PC-9 (cell line): Measurements from ENCODE around the gene ANAPC10. TPM values are rescaled to one million over a fixed set of nuclear protein-coding genes. Genes with fewer than 3 reads are reported as not detected.

Experiments
- BruUV-seq: library from RNA; stranded (reverse); fragments of 400-500 nt; replicated peaks from 2 replicates; lab custom pipeline; 2021; lab: Mats Ljungman, UMichigan
- CTCF ChIA-PET: fragments of 300-600 bp; sonication (Branson Sonifier 250); formaldehyde crosslinking; loops from one replicate; lab custom pipeline; 2022; ENCODE audit warnings: antibody characterized with exemption; lab: Charles Lee
- POLR2A ChIA-PET: fragments of 300-600 bp; sonication (Branson Sonifier 250); formaldehyde crosslinking; loops from one replicate; lab custom pipeline; 2022; ENCODE audit warnings: antibody characterized with exemption; ENCODE audit not compliant: unreplicated experiment; lab: Charles Lee
- DNase-seq, 2 experiments: peaks; one replicate each; pipeline versions ENCODE4 v3.0.0 to v3.0.0-alpha.2; 2015 to 2022; ENCODE audit warnings: mixed read lengths in 1 of 2
- H2AFZ ChIP-seq: fragments of 200-600 bp; sonication (generic); 2 replicates; pipeline ENCODE4 v1.8.1; 2017; ENCODE audit warnings: antibody characterized with exemption
- H3F3A ChIP-seq: fragments of 200-600 bp; sonication (generic); 2 replicates; pipeline ENCODE4 v1.8.1; 2017; ENCODE audit warnings: antibody characterized with exemption, mild to moderate bottlenecking, low read depth; ENCODE audit not compliant: insufficient read depth
- H3K27ac ChIP-seq: fragments of 200-600 bp; sonication (generic); 2 replicates; pipeline ENCODE4 v1.6.1; 2016; ENCODE audit warnings: mixed run types
- H3K27me3 ChIP-seq: fragments of 200-600 bp; sonication (generic); 2 replicates; pipeline ENCODE4 v1.6.1; 2016; ENCODE audit warnings: low read depth, mixed run types; ENCODE audit not compliant: insufficient read depth
- H3K36me3 ChIP-seq: fragments of 200-600 bp; sonication (generic); 2 replicates; pipeline ENCODE4 v1.6.1; 2016; ENCODE audit warnings: low read depth, mixed run types
- H3K4me1 ChIP-seq: fragments of 200-600 bp; sonication (generic); replicated peaks from 2 replicates; pipeline ENCODE4 v1.6.1; 2016; ENCODE audit warnings: mixed run types; ENCODE audit not compliant: insufficient read depth
- H3K4me2 ChIP-seq: fragments of 200-600 bp; sonication (generic); 2 replicates; pipeline ENCODE4 v1.6.1; 2017; ENCODE audit warnings: mixed run types
- H3K4me3 ChIP-seq: fragments of 200-600 bp; sonication (generic); 2 replicates; pipeline ENCODE4 v1.6.1; 2016; ENCODE audit warnings: mixed run types
- H3K79me2 ChIP-seq: fragments of 200-600 bp; sonication (generic); 2 replicates; pipeline ENCODE4 v1.6.1; 2017; ENCODE audit warnings: low read depth, mixed run types
- H3K9me2 ChIP-seq: fragments of 200-600 bp; sonication (generic); 2 replicates; pipeline ENCODE4 v1.8.1; 2017; ENCODE audit warnings: mild to moderate bottlenecking; ENCODE audit not compliant: insufficient read depth
- H3K9me3 ChIP-seq: fragments of 200-600 bp; sonication (generic); 2 replicates; pipeline ENCODE4 v1.8.1; 2016; ENCODE audit warnings: low read depth; ENCODE audit not compliant: insufficient read depth
- H4K20me1 ChIP-seq: fragments of 200-600 bp; sonication (generic); 2 replicates; pipeline ENCODE4 v1.8.1; 2017; ENCODE audit not compliant: insufficient read depth
- CTCF ChIP-seq: fragments of 200-600 bp; sonication (generic); conservative IDR thresholded peaks from 2 replicates; pipeline ENCODE4 v1.6.1; 2017; ENCODE audit warnings: mixed run types, antibody characterized with exemption, mild to moderate bottlenecking, moderate library complexity
- EZH2 ChIP-seq: fragments of 200-600 bp; sonication (generic); IDR thresholded peaks from 2 replicates; pipeline ENCODE4 v1.8.0; 2017; ENCODE audit warnings: antibody characterized with exemption, low read depth
- intact Hi-C: fragments of 100-400 bp; cut with micrococcal nuclease; formaldehyde crosslinking; loops from one replicate; pipeline ENCODE4 v1.10.0; 2022; ENCODE audit not compliant: unreplicated experiment
- total RNA-seq: library from RNA; stranded (reverse); gene quantifications from 2 replicates; pipeline ENCODE4 v1.2.3, GENCODE V29; 2021

ANAPC10 gene
- total RNA-seq, 1 experiment from 2014 or later = 20.2 TPM

GRCh38 chr4:145103496-145103895 is 5.5 kb upstream of the ANAPC10 start:
- BruUV-seq = no TSS peak
- H3K4me1 ChIP-seq = peaks cover 12% of the 10 kb centered on the region; the same call in 1 of the 2 replicates
- no peak overlapping the region for H3K4me3 ChIP-seq
- no peak overlapping the region for H3K4me2 ChIP-seq
- DNase-seq = no peak
- H3F3A ChIP-seq = no peaks in the 10 kb centered on the region
- peaks cover 58% of the 10 kb centered on the region for H3K79me2 ChIP-seq
- H3K36me3 ChIP-seq = peaks cover 46% of the 10 kb centered on the region
- peaks cover 36% of the 10 kb centered on the region for H4K20me1 ChIP-seq
- intact Hi-C loops = loop anchor here (10.0 kb wide), 1 partner anchor 51 kb away; no protein-coding TSS in a partner anchor
- no peak overlapping the region for H3K27ac ChIP-seq
- ChIA-PET CTCF (no interaction called here), POLR2A (no interaction called here)
- no peaks in the 10 kb centered on the region for H3K9me3 ChIP-seq
- H3K27me3 ChIP-seq = no peaks in the 10 kb centered on the region
- no peaks in the 10 kb centered on the region for H3K9me2 ChIP-seq
- H2AFZ ChIP-seq = no peak overlapping the region
- TF ChIP-seq EZH2 = no peak
- no peak for TF ChIP-seq CTCF

DNA sequence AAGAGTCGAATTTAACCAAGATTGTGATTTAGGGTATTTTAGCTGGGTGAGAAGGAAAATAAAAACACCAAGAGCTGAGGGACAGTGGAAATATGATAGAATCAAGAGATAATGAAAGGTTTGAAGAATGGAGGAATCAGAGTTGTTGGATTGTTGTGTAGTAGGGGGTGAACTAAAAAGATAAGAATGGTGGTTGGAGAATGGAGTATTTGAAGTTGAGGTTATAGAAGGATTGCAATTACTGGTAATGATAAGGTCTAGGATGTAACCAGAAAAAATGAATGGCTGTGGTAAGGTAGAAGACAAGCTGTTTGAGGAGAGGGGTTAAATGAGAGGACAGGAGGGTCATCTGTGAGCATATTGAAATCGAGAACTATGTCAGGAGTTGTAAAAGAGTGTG is 4.6 kb upstream of the ANAPC10 start:
- H3K4me2 ChIP-seq = no peak overlapping the region
- DNase-seq = no peak

DNA sequence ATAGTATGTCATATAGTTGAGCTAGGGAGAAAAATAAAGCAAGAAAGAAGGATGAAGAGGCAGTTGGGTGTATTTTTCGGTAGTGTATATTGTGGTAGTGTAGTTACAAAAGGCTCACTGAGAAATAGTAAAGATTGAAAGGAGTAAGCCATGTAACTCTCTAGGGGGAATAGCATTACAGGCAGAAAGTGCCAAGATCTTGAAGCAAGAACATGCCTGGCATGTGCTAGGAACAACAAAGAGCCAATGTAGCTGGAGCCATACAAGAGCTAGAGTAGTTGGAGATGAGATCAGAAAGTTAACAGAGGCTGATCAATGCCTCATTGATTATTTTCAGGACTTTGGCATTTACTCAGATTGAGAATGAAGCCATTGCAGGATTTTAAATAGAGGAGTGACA is 3.1 kb upstream of the ANAPC10 start:
- Histone ChIP-seq H3K9me2 (no peaks in the 10 kb centered on the region), H3K4me2 (no peak overlapping the region), H3K4me3 (no peak overlapping the region), H2AFZ (no peak overlapping the region), H3K9me3 (no peaks in the 10 kb centered on the region), H3K27ac (no peak overlapping the region), H3K36me3 (peaks cover 32% of the 10 kb centered on the region; the same call in 1 of the 2 replicates), H4K20me1 (peaks cover 30% of the 10 kb centered on the region), H3K27me3 (no peaks in the 10 kb centered on the region), H3K4me1 (peaks cover 20% of the 10 kb centered on the region), H3F3A (peaks cover 7% of the 10 kb centered on the region; the same call in 1 of the 2 replicates), H3K79me2 (peaks cover 76% of the 10 kb centered on the region)
- intact Hi-C loops = loop anchor here (10.0 kb wide), 1 partner anchor 54 kb away; no protein-coding TSS in a partner anchor
- TF ChIP-seq CTCF (no peak), EZH2 (no peak)
- CTCF ChIA-PET = no interaction called here
- no TSS peak for BruUV-seq
- DNase-seq = no peak
- POLR2A ChIA-PET = no interaction called here

More for the DNA sequence above, 4.6 kb upstream of the ANAPC10 start:
- intact Hi-C loops = loop anchor here (10.0 kb wide), 1 partner anchor 52 kb away; no protein-coding TSS in a partner anchor
- no peak overlapping the region for H2AFZ ChIP-seq
- H3K36me3 ChIP-seq = peaks cover 39% of the 10 kb centered on the region; the same call in 1 of the 2 replicates
- TF ChIP-seq EZH2 (no peak), CTCF (no peak)
- no peak overlapping the region for H3K27ac ChIP-seq
- peaks cover 30% of the 10 kb centered on the region for H4K20me1 ChIP-seq
- peaks cover 12% of the 10 kb centered on the region; the same call in 1 of the 2 replicates for H3K4me1 ChIP-seq
- no peak overlapping the region for H3K4me3 ChIP-seq
- H3F3A ChIP-seq = peaks cover 2% of the 10 kb centered on the region; the same call in 1 of the 2 replicates
- H3K27me3 ChIP-seq = no peaks in the 10 kb centered on the region
- H3K9me2 ChIP-seq = no peaks in the 10 kb centered on the region
- peaks cover 62% of the 10 kb centered on the region for H3K79me2 ChIP-seq
- CTCF ChIA-PET = no interaction called here
- no TSS peak for BruUV-seq
- H3K9me3 ChIP-seq = no peaks in the 10 kb centered on the region
- POLR2A ChIA-PET = no interaction called here
